Left lung (tissue), 10 donors: ENCODE data around the gene PBXIP1. TPM values are rescaled to one million over a fixed set of nuclear protein-coding genes. Genes with fewer than 3 reads are reported as not detected.

Source experiments
- ATAC-seq: fragments of 200-7000 bp; cut with Tn5 transposase; one replicate; pipeline ENCODE4 v1.9.1; 2020; ENCODE audit warnings: moderate library complexity
- DNase-seq, 4 donors: peaks; one replicate each; pipeline ENCODE4 v3.0.0-alpha.2; 2013 to 2020
- H3K27ac ChIP-seq, 2 donors: fragments of 200-600 bp; sonication (generic) in 1 of 2; one replicate each; pipeline versions ENCODE4 v1.5.0 to v1.8.0; 2020 to 2021
- H3K27me3 ChIP-seq, 2 donors: fragments of 200-600 bp; sonication (generic) in 1 of 2; one replicate each; pipeline versions ENCODE4 v1.5.0 to v1.8.0; 2020 to 2021
- H3K36me3 ChIP-seq, 2 donors: fragments of 200-600 bp; sonication (generic) in 1 of 2; one replicate each; pipeline versions ENCODE4 v1.5.0 to v1.8.0; 2020 to 2021
- H3K4me1 ChIP-seq, 2 donors: fragments of 200-600 bp; one replicate each; pipeline ENCODE4 v1.8.0; 2021
- H3K4me3 ChIP-seq, 2 donors: fragments of 200-600 bp; sonication (generic) in 1 of 2; one replicate each; pipeline versions ENCODE4 v1.5.0 to v1.8.0; 2020 to 2021; ENCODE audit warnings: mild to moderate bottlenecking in 1 of 2
- H3K9me3 ChIP-seq, 2 donors: fragments of 200-600 bp; sonication (generic) in 1 of 2; one replicate each; pipeline versions ENCODE4 v1.5.0 to v1.8.0; 2020 to 2021
- intact Hi-C, 2 donors: fragments of 100-400 bp; cut with DNase I; formaldehyde crosslinking; loops; one replicate each; pipeline versions ENCODE4 v1.11.2 to v1.14.2; 2022
- polyA plus RNA-seq, 6 donors: library from polyadenylated mRNA; unstranded; fragments of 120-200 nt; gene quantifications; one replicate each; pipeline ENCODE4 v1.2.1, GENCODE V29; 2013; ENCODE audit not compliant: insufficient read length in 6 of 6
- total RNA-seq, 2 donors: library from RNA; stranded (reverse); fragmentation: NEBNext Ultra II Directional; extraction: Animal tissue kit (Norgen Biotek cat#: 25700); gene quantifications; one replicate each; pipeline ENCODE4 v1.2.1, GENCODE V29; 2021
- TF ChIP-seq, protein P1 (sequence below), 2 donors: fragments of 200-600 bp; sonication (generic) in 1 of 2; IDR thresholded peaks; one replicate each; pipeline versions ENCODE4 v1.5.0 to v1.8.0; 2021; ENCODE audit warnings: antibody characterized with exemption in 2 of 2
- donor health status: DM: no; HTN: yes; CAD: no.
- donor health status: DM: no; HTN: no; CAD: no.

PBXIP1 gene
- total and polyA plus RNA-seq, 8 donors = 32.6 to 84.4 (median 79.1) TPM

GRCh38 chr1:154958681-154959425, 3.0 kb upstream of the PBXIP1 start:
- peaks cover 0 to 31% of the 10 kb centered on the region in 2 donors for H3K36me3 ChIP-seq
- H3K27ac ChIP-seq = no peak overlapping the region
- TF ChIP-seq, protein P1, sequence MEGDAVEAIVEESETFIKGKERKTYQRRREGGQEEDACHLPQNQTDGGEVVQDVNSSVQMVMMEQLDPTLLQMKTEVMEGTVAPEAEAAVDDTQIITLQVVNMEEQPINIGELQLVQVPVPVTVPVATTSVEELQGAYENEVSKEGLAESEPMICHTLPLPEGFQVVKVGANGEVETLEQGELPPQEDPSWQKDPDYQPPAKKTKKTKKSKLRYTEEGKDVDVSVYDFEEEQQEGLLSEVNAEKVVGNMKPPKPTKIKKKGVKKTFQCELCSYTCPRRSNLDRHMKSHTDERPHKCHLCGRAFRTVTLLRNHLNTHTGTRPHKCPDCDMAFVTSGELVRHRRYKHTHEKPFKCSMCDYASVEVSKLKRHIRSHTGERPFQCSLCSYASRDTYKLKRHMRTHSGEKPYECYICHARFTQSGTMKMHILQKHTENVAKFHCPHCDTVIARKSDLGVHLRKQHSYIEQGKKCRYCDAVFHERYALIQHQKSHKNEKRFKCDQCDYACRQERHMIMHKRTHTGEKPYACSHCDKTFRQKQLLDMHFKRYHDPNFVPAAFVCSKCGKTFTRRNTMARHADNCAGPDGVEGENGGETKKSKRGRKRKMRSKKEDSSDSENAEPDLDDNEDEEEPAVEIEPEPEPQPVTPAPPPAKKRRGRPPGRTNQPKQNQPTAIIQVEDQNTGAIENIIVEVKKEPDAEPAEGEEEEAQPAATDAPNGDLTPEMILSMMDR (IDR thresholded peaks at IDR 0.05) = no peak
- H3K27me3 ChIP-seq = no peaks in the 10 kb centered on the region
- no peaks in the 10 kb centered on the region for H3K9me3 ChIP-seq
- H3K4me3 ChIP-seq = no peak overlapping the region
- ATAC-seq (no peak), DNase-seq (no peak)
- intact Hi-C loops = loop anchor here in 1 of 2 donors (10.0 kb wide), 1 partner anchor 106 kb away; the partner anchor contains the start of gene EFNA4
- H3K4me1 ChIP-seq = peaks cover 36 to 78% of the 10 kb centered on the region in 2 donors

DNA sequence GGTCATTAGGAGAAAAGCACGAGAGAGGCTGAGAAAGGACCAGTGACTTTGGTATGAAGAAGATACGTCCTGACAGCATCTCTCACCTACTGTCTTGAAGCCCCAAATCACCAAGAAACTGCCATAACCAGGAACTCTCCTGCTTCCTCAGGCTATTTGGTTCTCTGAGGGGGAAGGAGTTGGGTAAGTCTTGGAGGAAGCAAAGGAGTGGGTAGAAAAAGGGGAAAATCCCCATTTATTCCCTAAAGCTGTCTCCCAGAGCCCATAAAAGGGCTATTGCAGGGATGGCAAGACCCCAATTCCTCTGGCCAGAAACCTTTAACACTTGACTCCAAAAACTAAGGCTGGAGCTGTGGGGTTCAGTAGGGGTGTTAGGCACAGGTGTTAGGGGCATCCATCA, 2.1 kb upstream of the PBXIP1 start:
- TF ChIP-seq, protein P1 (IDR thresholded peaks at IDR 0.05) = no peak

GRCh38 chr1:154957091-154957657, 1.3 kb upstream of the PBXIP1 start:
- DNase-seq = no peak
- no peaks in the 10 kb centered on the region for H3K27me3 ChIP-seq
- peak overlapping the region in 1 of 2 donors; percentile 50 for H3K4me3 ChIP-seq
- H3K36me3 ChIP-seq = peaks cover 0 to 18% of the 10 kb centered on the region in 2 donors
- peaks cover 30 to 78% of the 10 kb centered on the region in 2 donors for H3K4me1 ChIP-seq
- no peaks in the 10 kb centered on the region for H3K9me3 ChIP-seq
- intact Hi-C loops = loop anchor here in 1 of 2 donors (10.0 kb wide), 1 partner anchor 108 kb away; the partner anchor contains the start of gene EFNA4
- TF ChIP-seq, protein P1 (IDR thresholded peaks at IDR 0.05) = no peak
- peak overlapping the region; percentile 81 to 88 for H3K27ac ChIP-seq
- ATAC-seq = no peak

More for the DNA sequence above, 2.1 kb upstream of the PBXIP1 start:
- DNase-seq (no peak), ATAC-seq (no peak)
- intact Hi-C loops = loop anchor here in 1 of 2 donors (10.0 kb wide), 1 partner anchor 107 kb away; the partner anchor contains the start of gene EFNA4
- Histone ChIP-seq H3K27ac (no peak overlapping the region), H3K4me3 (no peak overlapping the region), H3K36me3 (peaks cover 0 to 22% of the 10 kb centered on the region in 2 donors), H3K27me3 (no peaks in the 10 kb centered on the region), H3K4me1 (peaks cover 36 to 78% of the 10 kb centered on the region in 2 donors), H3K9me3 (no peaks in the 10 kb centered on the region)

DNA sequence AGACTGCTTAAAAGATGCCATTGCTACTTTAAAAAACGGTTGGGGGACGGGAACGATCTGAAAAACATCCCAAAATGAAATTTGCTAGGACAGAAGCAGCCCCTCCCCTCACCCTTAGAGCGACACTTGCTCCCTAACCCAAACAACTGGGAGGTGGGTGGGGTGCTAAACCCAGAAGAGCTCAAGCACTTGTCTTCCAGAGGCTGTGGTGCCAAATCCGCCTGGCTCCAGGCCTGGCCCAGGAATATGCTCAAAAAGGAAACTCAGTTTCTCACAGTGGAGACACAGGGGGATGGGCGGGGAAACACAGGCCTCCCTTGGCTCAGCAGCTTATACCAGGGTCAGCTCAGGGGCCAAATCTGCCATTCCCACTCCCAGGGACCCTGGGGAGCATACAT, 644 bp upstream of the PBXIP1 start:
- TF ChIP-seq, protein P1 (IDR thresholded peaks at IDR 0.05) = no peak
- Histone ChIP-seq H3K4me1 (peaks cover 30 to 78% of the 10 kb centered on the region in 2 donors), H3K27me3 (no peaks in the 10 kb centered on the region), H3K27ac (peak overlapping the region; percentile 81 to 88), H3K36me3 (peaks cover 0 to 18% of the 10 kb centered on the region in 2 donors), H3K4me3 (peak overlapping the region; percentile 50 to 58), H3K9me3 (no peaks in the 10 kb centered on the region)
- intact Hi-C loops = loop anchor here in 1 of 2 donors (10.0 kb wide), 1 partner anchor 108 kb away; the partner anchor contains the start of gene EFNA4
- ATAC-seq (peak; percentile 17), DNase-seq (no peak)
